OCI-LY3 (cell line): Measurements from ENCODE around the gene IDH3G.

Experiments used
- H2AFZ ChIP-seq: fragments of 200-600, 300-600 bp; shearing (Covaris generic); 2 replicates; pipeline ENCODE4 v1.6.0; 2014; ENCODE audit warnings: antibody characterized with exemption, low read depth, low read length
- H3K27ac ChIP-seq: fragments of 200-600, 300-600 bp; sonication (generic); 2 replicates; pipeline ENCODE4 v1.5.1; 2014; ENCODE audit warnings: mild to moderate bottlenecking, low read length, moderate library complexity, mixed read lengths
- H3K27me3 ChIP-seq: fragments of 200-600, 300-600 bp; sonication (generic); 2 replicates; pipeline ENCODE4 v1.6.1; 2014; ENCODE audit warnings: low read depth, low read length, mixed read lengths
- H3K36me3 ChIP-seq: fragments of 200-600, 300-600 bp; sonication (generic); replicated peaks from 2 replicates; pipeline ENCODE3; 2014; ENCODE audit warnings: low read depth, low read length, mixed read lengths
- H3K4me1 ChIP-seq: fragments of 300-600, 200-600 bp; sonication (generic); 2 replicates; pipeline ENCODE4 v1.6.1; 2014; ENCODE audit warnings: low read length, mixed read lengths
- H3K4me2 ChIP-seq: fragments of 200-600, 300-600 bp; sonication (generic); 2 replicates; pipeline ENCODE4 v1.6.1; 2014; ENCODE audit warnings: low read length, mixed read lengths
- H3K4me3 ChIP-seq: fragments of 300-600, 200-600 bp; sonication (generic); 2 replicates; pipeline ENCODE4 v1.5.1; 2014; ENCODE audit warnings: antibody characterized with exemption, mild to moderate bottlenecking, low read length, moderate library complexity
- H3K79me2 ChIP-seq: fragments of 300-600, 200-600 bp; shearing (Covaris generic); 2 replicates; pipeline ENCODE4 v1.6.1; 2014; ENCODE audit warnings: mild to moderate bottlenecking, low read length, mixed read lengths
- H3K9ac ChIP-seq: fragments of 300-600, 200-600 bp; shearing (Covaris generic); 2 replicates; pipeline ENCODE4 v1.6.0; 2014; ENCODE audit warnings: mild to moderate bottlenecking, low read length, moderate library complexity
- H3K9me3 ChIP-seq: fragments of 200-600, 300-600 bp; shearing (Covaris generic); 2 replicates; pipeline ENCODE4 v1.6.1; 2014; ENCODE audit warnings: low read length, mixed read lengths; ENCODE audit not compliant: insufficient read depth
- H4K20me1 ChIP-seq: fragments of 200-600, 300-600 bp; sonication (generic); 2 replicates; pipeline ENCODE4 v1.6.1; 2016; ENCODE audit warnings: low read length, mixed read lengths; ENCODE audit not compliant: insufficient read depth
- EZH2phosphoT487 ChIP-seq: fragments of 200-600 bp; shearing (Covaris generic); IDR thresholded peaks from 2 replicates; pipeline ENCODE4 v1.6.1; 2018; ENCODE audit warnings: antibody characterized with exemption, mixed run types, low read depth
- TF ChIP-seq, protein P1 (sequence below): fragments of 200-600, 300-600 bp; sonication (generic); IDR thresholded peaks from 2 replicates; pipeline ENCODE4 v1.5.1; 2014; ENCODE audit warnings: antibody characterized with exemption, low read length, low read depth

IDH3G gene

DNA sequence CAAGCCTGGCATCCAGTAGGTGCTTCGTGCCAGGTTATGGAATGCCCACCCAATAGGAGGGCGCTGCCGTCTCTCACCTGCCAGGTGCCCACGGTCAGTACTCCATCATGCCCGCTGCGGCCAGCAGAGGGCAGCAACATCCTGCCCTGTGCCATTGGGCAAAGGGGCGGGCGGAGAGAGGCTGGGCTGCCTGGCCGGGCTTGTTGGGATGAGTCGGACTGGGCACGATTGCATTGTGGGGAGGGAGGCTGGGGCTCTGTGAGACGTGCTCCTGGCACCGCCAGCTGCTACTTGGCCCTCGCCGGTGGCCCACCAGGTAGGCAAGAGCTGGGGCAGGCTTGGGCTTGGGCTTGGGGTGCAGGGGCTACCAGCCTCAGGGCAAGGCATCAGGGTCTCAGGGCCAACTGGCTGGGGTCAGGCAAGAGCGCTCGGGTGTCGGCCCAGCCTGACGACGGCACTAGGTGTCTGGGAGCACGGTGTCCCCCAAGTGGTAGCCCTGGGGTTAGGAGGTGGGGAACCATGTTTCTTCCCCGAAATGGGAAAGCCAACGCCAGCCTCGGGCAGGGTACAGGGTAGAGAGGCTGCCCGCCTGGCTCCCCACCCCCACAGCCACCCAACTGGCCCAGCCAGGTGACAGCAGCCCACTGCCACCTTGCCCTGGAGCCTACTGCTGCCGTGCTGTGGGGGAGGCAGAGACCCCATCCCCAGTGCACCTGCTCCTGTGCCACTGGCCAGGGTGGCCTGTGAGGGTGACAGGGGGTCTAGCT lies 30.0 kb downstream of the IDH3G start, which contains the start of gene PLXNB3:
Gene PLXNB3, plus strand, starts transcription at position 261 of the 767 bp plus-strand sequence. CDS start 1,287 bp downstream, outside the sequence.
- Histone ChIP-seq H3K27me3 (no peaks in the 10 kb centered on the region), H3K4me3 (peak within 1 kb of the TSS; percentile 70), H3K79me2 (no peaks in the 10 kb centered on the region), H4K20me1 (no peaks in the 10 kb centered on the region), H2AFZ (no peak within 1 kb of the TSS), H3K27ac (no peak within 1 kb of the TSS), H3K4me1 (peaks cover 13% of the 10 kb centered on the region; the same call in 1 of the 2 replicates), H3K36me3 (no peaks in the 10 kb centered on the region), H3K9ac (peak within 1 kb of the TSS; percentile 20; the same call in 1 of the 2 replicates), H3K4me2 (peak within 1 kb of the TSS; percentile 77), H3K9me3 (no peaks in the 10 kb centered on the region)
- no peak for TF ChIP-seq EZH2phosphoT487
- TF ChIP-seq, protein P1, sequence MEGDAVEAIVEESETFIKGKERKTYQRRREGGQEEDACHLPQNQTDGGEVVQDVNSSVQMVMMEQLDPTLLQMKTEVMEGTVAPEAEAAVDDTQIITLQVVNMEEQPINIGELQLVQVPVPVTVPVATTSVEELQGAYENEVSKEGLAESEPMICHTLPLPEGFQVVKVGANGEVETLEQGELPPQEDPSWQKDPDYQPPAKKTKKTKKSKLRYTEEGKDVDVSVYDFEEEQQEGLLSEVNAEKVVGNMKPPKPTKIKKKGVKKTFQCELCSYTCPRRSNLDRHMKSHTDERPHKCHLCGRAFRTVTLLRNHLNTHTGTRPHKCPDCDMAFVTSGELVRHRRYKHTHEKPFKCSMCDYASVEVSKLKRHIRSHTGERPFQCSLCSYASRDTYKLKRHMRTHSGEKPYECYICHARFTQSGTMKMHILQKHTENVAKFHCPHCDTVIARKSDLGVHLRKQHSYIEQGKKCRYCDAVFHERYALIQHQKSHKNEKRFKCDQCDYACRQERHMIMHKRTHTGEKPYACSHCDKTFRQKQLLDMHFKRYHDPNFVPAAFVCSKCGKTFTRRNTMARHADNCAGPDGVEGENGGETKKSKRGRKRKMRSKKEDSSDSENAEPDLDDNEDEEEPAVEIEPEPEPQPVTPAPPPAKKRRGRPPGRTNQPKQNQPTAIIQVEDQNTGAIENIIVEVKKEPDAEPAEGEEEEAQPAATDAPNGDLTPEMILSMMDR: peak; percentile 82

DNA sequence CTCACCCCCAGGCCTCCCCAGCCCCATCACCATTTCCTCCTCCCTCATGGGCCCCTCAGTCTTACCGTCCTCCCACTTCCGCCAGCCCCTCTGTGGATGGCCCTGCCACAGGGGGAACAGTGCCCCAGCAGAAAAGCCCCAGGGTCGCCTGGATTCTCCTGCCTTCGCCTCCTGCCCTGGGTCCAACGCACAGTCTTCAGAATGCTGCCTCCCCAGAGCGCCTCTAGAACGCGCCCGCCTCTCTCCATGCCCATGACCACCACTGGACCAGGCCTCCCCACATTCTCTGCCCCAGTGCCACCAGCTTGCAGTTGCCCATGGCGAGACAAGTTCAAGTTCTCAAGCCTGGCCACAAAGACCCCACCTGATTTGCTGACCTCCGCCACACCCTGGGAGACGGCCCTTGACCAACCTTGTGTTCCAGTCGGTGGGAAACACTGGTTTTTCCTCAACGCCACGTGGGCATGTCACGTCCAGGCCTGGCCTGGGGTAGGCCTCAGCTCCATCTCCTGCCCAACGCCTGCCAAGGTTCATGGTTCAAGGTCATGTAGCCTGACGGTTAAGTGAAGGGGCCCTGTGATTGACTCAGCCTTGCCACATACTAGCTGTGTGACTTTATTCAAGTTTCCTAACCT lies 30.8 kb downstream of the IDH3G start:
- no peaks in the 10 kb centered on the region for H3K9me3 ChIP-seq
- no peak overlapping the region for H2AFZ ChIP-seq
- no peaks in the 10 kb centered on the region for H3K36me3 ChIP-seq
- H3K4me1 ChIP-seq: peaks cover 13% of the 10 kb centered on the region; the same call in 1 of the 2 replicates
- no peak overlapping the region for H3K9ac ChIP-seq
- no peaks in the 10 kb centered on the region for H3K27me3 ChIP-seq
- no peak overlapping the region for H3K4me3 ChIP-seq
- no peaks in the 10 kb centered on the region for H3K79me2 ChIP-seq
- H4K20me1 ChIP-seq: no peaks in the 10 kb centered on the region
- no peak overlapping the region for H3K4me2 ChIP-seq
- no peak for TF ChIP-seq EZH2phosphoT487
- TF ChIP-seq, protein P1: no peak
- H3K27ac ChIP-seq: no peak overlapping the region

DNA sequence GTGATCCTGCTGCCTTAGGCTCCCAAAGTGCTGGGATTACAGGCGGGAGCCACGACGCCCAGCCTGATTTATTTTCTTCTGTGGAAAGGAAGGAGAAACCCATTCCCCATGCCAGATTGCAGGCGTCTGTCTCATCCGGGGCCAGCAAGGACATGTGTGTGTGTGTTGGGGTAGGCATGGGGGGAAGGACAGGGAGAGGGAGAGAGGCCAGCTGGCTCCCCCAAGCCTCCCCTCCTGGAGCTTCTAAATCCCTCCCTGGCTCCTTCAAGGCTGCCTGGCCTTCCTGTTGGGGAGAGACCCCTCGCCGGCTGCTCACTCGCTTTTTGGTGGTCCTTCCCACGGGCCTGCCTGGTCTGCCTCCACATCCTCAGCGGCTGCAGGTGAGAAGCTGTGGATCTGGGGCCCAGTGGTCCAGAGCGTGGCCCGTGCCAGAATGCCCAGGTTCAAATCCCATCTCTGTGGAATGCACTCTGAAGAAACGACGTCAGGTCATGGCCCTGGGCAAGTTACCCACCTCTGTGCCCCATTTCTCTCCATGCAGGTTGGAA lies 31.5 kb downstream of the IDH3G start:
- Histone ChIP-seq H3K79me2 (no peaks in the 10 kb centered on the region), H2AFZ (no peak overlapping the region), H3K36me3 (no peaks in the 10 kb centered on the region), H3K4me2 (no peak overlapping the region), H3K9ac (no peak overlapping the region), H3K9me3 (no peaks in the 10 kb centered on the region), H3K27ac (no peak overlapping the region), H3K4me3 (no peak overlapping the region), H4K20me1 (no peaks in the 10 kb centered on the region), H3K4me1 (peaks cover 13% of the 10 kb centered on the region; the same call in 1 of the 2 replicates), H3K27me3 (no peaks in the 10 kb centered on the region)
- TF ChIP-seq EZH2phosphoT487: no peak
- TF ChIP-seq, protein P1: no peak

DNA sequence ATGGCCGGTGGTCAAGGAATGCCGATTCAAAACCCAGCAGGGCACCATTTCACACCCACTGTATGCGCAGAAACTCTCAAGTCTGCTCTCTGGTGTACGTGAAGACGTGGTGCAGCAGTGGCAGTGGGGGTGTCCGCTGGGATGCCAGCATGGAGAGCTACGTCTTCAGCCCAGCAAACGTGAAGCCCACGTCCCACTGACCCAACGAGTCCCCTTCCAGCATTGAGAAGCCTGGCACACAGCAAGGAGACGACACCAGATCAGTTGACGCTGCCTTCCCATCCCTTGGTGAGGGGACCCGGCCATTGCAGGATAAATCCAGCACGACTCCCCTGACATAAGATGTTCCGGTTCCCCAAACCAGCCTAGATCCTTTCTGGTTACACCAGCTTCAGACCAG lies 32.3 kb downstream of the IDH3G start:
- Histone ChIP-seq H3K4me2 (no peak overlapping the region), H3K9me3 (no peaks in the 10 kb centered on the region), H3K27ac (no peak overlapping the region), H3K4me1 (peaks cover 13% of the 10 kb centered on the region; the same call in 1 of the 2 replicates), H3K9ac (no peak overlapping the region), H4K20me1 (no peaks in the 10 kb centered on the region), H3K36me3 (no peaks in the 10 kb centered on the region), H3K79me2 (no peaks in the 10 kb centered on the region), H3K27me3 (no peaks in the 10 kb centered on the region), H3K4me3 (no peak overlapping the region), H2AFZ (no peak overlapping the region)
- TF ChIP-seq, protein P1: no peak
- TF ChIP-seq EZH2phosphoT487: no peak
